ENCODE results near the gene LIN37. TPM values are rescaled to one million over a fixed set of nuclear protein-coding genes. Genes with fewer than 3 reads are reported as not detected.

The LIN37 gene
- total RNA-seq, 1 experiment from 2014 or later, result 6.4 TPM

GRCh38 chr19:35729021-35729420, 19.4 kb upstream of the LIN37 start:
- ATAC-seq, result no peak
- POLR2A ChIA-PET, result no interaction called here
- no peak for TF ChIP-seq ZNF232 (CRISPR knock-in tag; IDR thresholded peaks at IDR 0.05)
- no peak for TF ChIP-seq NR2C2 (CRISPR knock-in tag; IDR thresholded peaks at IDR 0.05)
- TF ChIP-seq OVOL2 (CRISPR knock-in tag; IDR thresholded peaks at IDR 0.05; ENCODE audit: borderline replicate concordance), result no peak
- no peak for TF ChIP-seq ARID4B (CRISPR knock-in tag; IDR thresholded peaks at IDR 0.05; ENCODE audit: borderline replicate concordance)
- no peak for TF ChIP-seq CREB1 (CRISPR knock-in tag; IDR thresholded peaks at IDR 0.05)
- no peak for TF ChIP-seq ZNF317 (CRISPR knock-in tag; IDR thresholded peaks at IDR 0.05; ENCODE audit: borderline replicate concordance, low read depth)
- no peak for TF ChIP-seq ZBTB43 (CRISPR knock-in tag; IDR thresholded peaks at IDR 0.05)
- TF ChIP-seq IRF1 (CRISPR knock-in tag; IDR thresholded peaks at IDR 0.05), result no peak
- TF ChIP-seq MYBL2 (CRISPR knock-in tag; IDR thresholded peaks at IDR 0.05), result no peak
- no peak for TF ChIP-seq USF1 (CRISPR knock-in tag; IDR thresholded peaks at IDR 0.05)
- TF ChIP-seq FOXP1 (CRISPR knock-in tag; IDR thresholded peaks at IDR 0.05; ENCODE audit: borderline replicate concordance), result no peak
- TF ChIP-seq TEAD4 (CRISPR knock-in tag; IDR thresholded peaks at IDR 0.05), result no peak
- no peak for TF ChIP-seq ETV6 (CRISPR knock-in tag; IDR thresholded peaks at IDR 0.05)
- no peak for TF ChIP-seq ELF4 (CRISPR knock-in tag; IDR thresholded peaks at IDR 0.05; ENCODE audit: low read depth)
- no peak for TF ChIP-seq ZMAT4 (CRISPR knock-in tag; IDR thresholded peaks at IDR 0.05)
- TF ChIP-seq PRRX2 (CRISPR knock-in tag; IDR thresholded peaks at IDR 0.05), result no peak
- no peak for TF ChIP-seq CBFB (CRISPR knock-in tag; IDR thresholded peaks at IDR 0.05; ENCODE audit: low read depth)
- TF ChIP-seq ZSCAN18 (CRISPR knock-in tag; IDR thresholded peaks at IDR 0.05), result no peak
- H3K9me3 Mint-ChIP-seq, result no peaks in the 10 kb centered on the region
- DNase-seq (ENCODE audit: low spot score), result no peak
- CTCF ChIA-PET, result interaction anchor here (1.1 kb wide), 1 partner anchor 12 kb away, joined by 3 read pairs; no protein-coding TSS in a partner anchor
- H3K27me3 Mint-ChIP-seq (ENCODE audit: low read depth), result no peaks in the 10 kb centered on the region
- peaks cover 70% of the 10 kb centered on the region for H3K36me3 Mint-ChIP-seq
- H3K27ac Mint-ChIP-seq, result no peak overlapping the region
- no peak overlapping the region for H3K4me3 Mint-ChIP-seq
- 0 out of 2 replicates have a peak, but pooled peaks cover 2% of the 10 kb centered on the region for H3K4me1 Mint-ChIP-seq
